PFSK-1 (cell line): Measurements from ENCODE around the gene LACC1.

Experiments
- FOXP2 ChIP-seq: optimal IDR thresholded peaks from 2 replicates; pipeline ENCODE3; 2011; ENCODE audit warnings: borderline replicate concordance, control low read depth, inconsistent platforms; ENCODE audit not compliant: insufficient read depth; ENCODE audit errors: extremely low read length, extremely low read depth
- POLR2AphosphoS5 ChIP-seq: IDR thresholded peaks from 2 replicates; pipeline ENCODE4 v1.6.1; 2012; ENCODE audit warnings: low read depth, mild to moderate bottlenecking, control low read depth, low read length, moderate library complexity
- SIN3A ChIP-seq: IDR thresholded peaks from 2 replicates; pipeline ENCODE4 v1.6.1; 2012; ENCODE audit warnings: mild to moderate bottlenecking, low read length, moderate library complexity, borderline replicate concordance; ENCODE audit not compliant: insufficient read depth
- TAF1 ChIP-seq: IDR thresholded peaks from 2 replicates; pipeline ENCODE4 v1.6.1; 2012; ENCODE audit warnings: low read length, control low read depth, borderline replicate concordance; ENCODE audit not compliant: insufficient read depth
- TF ChIP-seq, protein P1 (sequence below), 2 experiments: IDR thresholded peaks; 2 replicates each; pipeline versions ENCODE4 v1.6.1 to v1.8.0; 2011 to 2012; ENCODE audit warnings: low read depth in 2 of 2, low read length in 2 of 2, control low read depth in 1 of 2, inconsistent platforms in 1 of 2, mild to moderate bottlenecking in 1 of 2, moderate library complexity in 1 of 2; ENCODE audit not compliant: insufficient read depth in 1 of 2

The LACC1 gene

GRCh38 chr13:43924549-43925245, 45.0 kb downstream of the LACC1 start:
- no peak for TF ChIP-seq TAF1
- no peak for TF ChIP-seq POLR2AphosphoS5
- TF ChIP-seq SIN3A: no peak
- TF ChIP-seq FOXP2: no peak
- TF ChIP-seq, protein P1, sequence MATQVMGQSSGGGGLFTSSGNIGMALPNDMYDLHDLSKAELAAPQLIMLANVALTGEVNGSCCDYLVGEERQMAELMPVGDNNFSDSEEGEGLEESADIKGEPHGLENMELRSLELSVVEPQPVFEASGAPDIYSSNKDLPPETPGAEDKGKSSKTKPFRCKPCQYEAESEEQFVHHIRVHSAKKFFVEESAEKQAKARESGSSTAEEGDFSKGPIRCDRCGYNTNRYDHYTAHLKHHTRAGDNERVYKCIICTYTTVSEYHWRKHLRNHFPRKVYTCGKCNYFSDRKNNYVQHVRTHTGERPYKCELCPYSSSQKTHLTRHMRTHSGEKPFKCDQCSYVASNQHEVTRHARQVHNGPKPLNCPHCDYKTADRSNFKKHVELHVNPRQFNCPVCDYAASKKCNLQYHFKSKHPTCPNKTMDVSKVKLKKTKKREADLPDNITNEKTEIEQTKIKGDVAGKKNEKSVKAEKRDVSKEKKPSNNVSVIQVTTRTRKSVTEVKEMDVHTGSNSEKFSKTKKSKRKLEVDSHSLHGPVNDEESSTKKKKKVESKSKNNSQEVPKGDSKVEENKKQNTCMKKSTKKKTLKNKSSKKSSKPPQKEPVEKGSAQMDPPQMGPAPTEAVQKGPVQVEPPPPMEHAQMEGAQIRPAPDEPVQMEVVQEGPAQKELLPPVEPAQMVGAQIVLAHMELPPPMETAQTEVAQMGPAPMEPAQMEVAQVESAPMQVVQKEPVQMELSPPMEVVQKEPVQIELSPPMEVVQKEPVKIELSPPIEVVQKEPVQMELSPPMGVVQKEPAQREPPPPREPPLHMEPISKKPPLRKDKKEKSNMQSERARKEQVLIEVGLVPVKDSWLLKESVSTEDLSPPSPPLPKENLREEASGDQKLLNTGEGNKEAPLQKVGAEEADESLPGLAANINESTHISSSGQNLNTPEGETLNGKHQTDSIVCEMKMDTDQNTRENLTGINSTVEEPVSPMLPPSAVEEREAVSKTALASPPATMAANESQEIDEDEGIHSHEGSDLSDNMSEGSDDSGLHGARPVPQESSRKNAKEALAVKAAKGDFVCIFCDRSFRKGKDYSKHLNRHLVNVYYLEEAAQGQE (IDR thresholded peaks at IDR 0.05; ENCODE audit: insufficient read depth in 1 of 2, low read depth in 2 of 2, low read length in 2 of 2): no peak

GRCh38 chr13:43929947-43930346, 50.2 kb downstream of the LACC1 start:
- TF ChIP-seq FOXP2: no peak
- TF ChIP-seq TAF1: no peak
- TF ChIP-seq, protein P1 (IDR thresholded peaks at IDR 0.05; ENCODE audit: insufficient read depth in 1 of 2, low read depth in 2 of 2, low read length in 2 of 2): no peak
- TF ChIP-seq POLR2AphosphoS5: no peak
- TF ChIP-seq SIN3A: no peak

GRCh38 chr13:43933378-43933777, 53.7 kb downstream of the LACC1 start:
- TF ChIP-seq POLR2AphosphoS5 (no peak), FOXP2 (no peak)

DNA sequence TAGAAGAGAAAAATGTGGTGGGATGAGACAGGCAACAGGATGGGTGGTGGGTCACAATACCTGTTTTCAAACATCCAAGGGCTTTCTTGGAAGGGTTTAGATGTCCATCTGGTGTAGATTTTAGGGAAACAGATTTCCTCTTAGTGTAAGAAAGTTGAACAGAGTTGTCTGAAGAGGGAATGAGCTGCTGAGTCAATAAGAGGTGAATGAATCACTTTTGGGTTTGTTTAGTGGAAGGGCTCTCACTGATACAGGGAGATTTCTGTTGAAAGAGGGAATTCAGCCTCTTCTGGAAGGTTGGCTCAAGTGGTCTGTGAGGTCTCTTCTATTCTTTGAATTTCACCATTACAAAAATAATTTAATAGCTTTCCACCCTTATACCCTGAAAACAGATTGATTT, 54.6 kb downstream of the LACC1 start:
- no peak for TF ChIP-seq TAF1
- TF ChIP-seq, protein P1 (IDR thresholded peaks at IDR 0.05; ENCODE audit: insufficient read depth in 1 of 2, low read depth in 2 of 2, low read length in 2 of 2): no peak
- no peak for TF ChIP-seq SIN3A
- no peak for TF ChIP-seq FOXP2
- TF ChIP-seq POLR2AphosphoS5: no peak

DNA sequence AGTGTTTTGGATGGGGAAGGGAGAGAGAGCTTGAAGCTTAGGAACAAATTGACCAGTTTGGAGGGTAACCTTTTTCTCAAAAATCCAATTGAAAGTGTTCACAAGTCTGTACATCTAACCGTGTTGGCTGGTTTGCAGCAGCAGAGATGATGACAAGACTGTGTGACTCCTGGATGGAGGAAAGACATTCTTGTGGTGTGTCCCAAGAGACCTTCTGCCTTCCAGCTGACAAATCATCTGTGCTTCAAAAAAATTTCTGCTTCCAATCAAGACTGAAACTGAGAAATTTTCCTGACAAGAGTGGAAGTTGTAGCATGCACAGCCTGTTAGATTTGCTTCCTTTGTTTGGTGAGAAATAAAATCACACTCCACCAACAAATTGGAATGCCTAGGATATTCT, 56.2 kb downstream of the LACC1 start:
- TF ChIP-seq TAF1 (no peak), SIN3A (no peak), POLR2AphosphoS5 (no peak)
- TF ChIP-seq, protein P1 (IDR thresholded peaks at IDR 0.05; ENCODE audit: insufficient read depth in 1 of 2, low read depth in 2 of 2, low read length in 2 of 2): no peak
